Fibroblast of skin of left biceps (primary cell): Measurements from ENCODE around the gene TARS2.

ENCODE experiments used
- DNase-seq, 2 experiments: peaks; one replicate each; pipeline ENCODE4 v3.0.0-alpha.2; 2013; ENCODE audit warnings: low read depth in 2 of 2

The TARS2 gene, protein sequence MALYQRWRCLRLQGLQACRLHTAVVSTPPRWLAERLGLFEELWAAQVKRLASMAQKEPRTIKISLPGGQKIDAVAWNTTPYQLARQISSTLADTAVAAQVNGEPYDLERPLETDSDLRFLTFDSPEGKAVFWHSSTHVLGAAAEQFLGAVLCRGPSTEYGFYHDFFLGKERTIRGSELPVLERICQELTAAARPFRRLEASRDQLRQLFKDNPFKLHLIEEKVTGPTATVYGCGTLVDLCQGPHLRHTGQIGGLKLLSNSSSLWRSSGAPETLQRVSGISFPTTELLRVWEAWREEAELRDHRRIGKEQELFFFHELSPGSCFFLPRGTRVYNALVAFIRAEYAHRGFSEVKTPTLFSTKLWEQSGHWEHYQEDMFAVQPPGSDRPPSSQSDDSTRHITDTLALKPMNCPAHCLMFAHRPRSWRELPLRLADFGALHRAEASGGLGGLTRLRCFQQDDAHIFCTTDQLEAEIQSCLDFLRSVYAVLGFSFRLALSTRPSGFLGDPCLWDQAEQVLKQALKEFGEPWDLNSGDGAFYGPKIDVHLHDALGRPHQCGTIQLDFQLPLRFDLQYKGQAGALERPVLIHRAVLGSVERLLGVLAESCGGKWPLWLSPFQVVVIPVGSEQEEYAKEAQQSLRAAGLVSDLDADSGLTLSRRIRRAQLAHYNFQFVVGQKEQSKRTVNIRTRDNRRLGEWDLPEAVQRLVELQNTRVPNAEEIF

DNA sequence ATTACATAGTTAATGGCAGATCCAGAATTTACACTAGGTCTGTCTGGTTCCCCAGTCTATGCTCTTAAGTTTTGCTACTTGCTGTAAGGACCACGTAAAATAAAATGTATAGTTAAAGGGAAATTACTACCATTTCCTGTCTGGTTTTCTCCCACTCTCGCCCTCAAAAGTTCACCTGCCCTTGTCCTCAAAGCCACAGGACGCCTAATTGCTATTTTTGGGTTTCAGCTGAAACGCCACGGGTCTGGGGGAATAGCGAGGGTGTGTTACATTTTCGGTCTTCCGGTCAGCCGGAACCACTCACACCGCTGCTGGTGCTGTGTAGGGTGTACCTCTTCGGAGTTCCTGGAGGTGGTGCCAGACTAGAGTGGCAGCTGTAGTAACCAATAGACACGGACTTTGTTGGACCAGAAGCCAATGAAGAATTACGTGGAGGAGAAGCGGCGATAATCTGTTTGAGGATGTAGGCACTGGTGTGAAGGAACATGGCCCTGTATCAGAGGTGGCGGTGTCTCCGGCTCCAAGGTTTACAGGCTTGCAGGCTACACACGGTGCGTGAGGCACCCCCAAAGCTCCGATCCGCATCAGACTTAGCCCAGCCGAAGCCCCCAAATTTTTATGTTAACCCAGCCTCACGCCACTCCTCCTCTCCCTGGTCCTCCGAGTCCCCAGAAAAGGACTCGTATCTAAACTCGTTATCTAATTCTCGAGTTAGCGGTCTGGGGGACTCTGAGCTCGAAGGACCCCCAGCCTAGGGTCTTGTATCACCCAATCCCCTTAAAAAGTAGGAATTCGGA is at the start of gene TARS2:
Gene TARS2, plus strand, starts transcription at position 454 of the 797 bp plus-strand sequence. Its CDS starts 32 bp downstream, at position 486.
- peak; percentile 98 to 99 for DNase-seq

GRCh38 chr1:150441121-150441520 is 46.1 kb upstream of the TARS2 start:
- no peak for DNase-seq

- no peak for DNase-seq
Observed at GRCh38 chr1:150444232-150444631, 43.0 kb upstream of the TARS2 start.

DNA sequence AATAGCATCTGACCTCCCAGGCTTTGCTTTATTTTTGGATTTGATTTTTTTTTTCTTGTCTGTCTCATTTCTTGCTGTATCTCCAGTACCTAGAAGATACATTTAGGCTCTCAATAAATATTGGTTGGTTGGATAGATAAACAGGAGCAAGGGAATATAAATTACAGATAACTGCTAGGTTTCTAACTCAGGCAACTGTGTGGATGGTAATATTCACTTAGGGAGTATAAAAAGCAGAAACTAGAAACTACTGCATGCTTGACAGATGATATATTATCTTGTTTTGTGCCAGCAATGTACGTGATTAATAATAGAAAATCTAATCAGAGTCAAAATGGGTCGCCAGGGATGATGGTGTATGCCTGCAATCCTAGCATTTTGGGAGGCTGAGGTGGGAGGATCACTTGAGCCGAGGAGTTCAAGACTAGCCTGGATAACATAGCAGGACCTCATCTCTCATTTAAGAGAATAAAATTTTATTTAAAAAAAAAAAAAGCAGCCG is 31.0 kb upstream of the TARS2 start:
- no peak for DNase-seq

DNA sequence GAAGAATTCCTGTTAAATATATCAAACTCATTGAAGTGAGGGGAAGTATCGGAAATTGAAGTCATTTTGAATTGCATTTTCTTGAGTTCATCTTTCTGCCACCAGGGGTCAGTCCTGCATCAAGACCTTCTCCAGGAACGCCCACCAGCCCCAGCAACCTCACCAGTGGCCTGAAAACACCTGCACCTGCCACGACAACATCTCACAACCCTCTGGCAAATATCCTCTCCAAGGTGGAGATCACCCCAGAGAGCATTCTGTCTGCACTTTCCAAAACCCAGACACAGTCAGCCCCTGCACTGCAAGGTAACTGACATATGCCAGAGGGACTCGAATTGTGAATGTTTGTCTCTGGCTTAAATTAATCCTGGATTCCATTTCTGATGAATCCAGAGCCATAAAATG is 22.8 kb upstream of the TARS2 start:
- DNase-seq, result no peak

- no peak for DNase-seq
Observed at GRCh38 chr1:150466964-150467363, 20.3 kb upstream of the TARS2 start.

GRCh38 chr1:150469291-150469690 is 17.9 kb upstream of the TARS2 start:
- no peak for DNase-seq

GRCh38 chr1:150472601-150473200 is 14.5 kb upstream of the TARS2 start:
- DNase-seq, result no peak

GRCh38 chr1:150473659-150474058 is 13.6 kb upstream of the TARS2 start:
- no peak for DNase-seq

DNA sequence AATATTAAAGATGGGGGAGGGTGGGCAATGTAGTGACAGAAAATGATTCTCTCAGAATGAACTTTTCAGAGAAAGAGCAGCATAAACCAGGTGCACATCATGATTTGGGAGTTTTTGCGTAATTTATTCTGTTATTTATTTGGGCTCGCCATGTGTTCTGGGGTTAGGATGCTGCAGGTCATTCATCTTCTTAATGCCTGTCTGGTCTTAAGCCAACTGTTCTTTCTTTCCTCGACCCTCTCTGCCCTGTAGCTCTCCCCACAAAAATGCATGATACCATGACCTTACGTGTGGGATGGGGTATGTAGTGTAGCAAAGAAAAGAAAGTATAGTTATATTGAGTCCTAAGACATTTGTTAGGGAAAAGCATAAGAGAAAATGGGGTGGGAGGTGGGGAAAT is 12.3 kb upstream of the TARS2 start:
- DNase-seq, result no peak

- no peak for DNase-seq
Observed at GRCh38 chr1:150476754-150477153, 10.5 kb upstream of the TARS2 start.

DNA sequence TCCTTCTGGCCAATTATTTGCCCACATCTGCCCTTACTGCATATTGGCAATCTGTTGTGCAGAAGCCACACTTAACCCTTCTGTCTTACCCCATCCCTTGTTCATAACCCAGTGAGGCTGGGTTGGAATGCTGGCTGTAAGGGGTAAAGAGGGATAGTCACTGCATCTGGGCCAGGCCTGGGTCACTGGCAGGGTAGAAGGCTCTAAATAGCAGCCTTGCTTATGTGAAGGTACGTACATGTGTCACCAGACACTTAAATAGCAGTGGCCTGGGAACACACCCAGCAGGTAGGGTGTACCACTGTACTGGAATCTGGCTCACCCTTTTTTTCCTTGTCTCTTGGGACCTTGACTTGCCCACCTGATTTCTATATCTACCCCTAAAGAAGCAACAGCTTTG is 9.9 kb upstream of the TARS2 start:
- no peak for DNase-seq

DNA sequence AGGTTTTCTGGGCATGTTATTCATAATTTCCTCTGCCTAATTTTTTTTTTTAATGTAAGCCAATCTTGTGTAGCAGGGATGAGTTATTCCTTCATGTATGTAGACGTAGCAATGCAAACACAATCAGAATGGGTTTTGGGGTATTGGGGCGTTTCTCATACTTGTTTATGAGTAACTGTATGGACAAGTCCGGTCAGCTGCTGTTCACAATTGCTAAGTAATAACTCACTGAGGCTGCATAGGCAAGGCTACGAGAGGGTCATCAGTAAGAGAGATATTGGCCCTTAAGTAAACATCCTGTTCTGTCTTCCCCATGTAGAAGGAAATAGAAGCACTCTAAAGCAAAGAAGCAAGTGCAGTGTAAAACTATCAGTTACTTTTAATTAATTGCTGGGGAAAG is 9.5 kb upstream of the TARS2 start:
- no peak for DNase-seq

DNA sequence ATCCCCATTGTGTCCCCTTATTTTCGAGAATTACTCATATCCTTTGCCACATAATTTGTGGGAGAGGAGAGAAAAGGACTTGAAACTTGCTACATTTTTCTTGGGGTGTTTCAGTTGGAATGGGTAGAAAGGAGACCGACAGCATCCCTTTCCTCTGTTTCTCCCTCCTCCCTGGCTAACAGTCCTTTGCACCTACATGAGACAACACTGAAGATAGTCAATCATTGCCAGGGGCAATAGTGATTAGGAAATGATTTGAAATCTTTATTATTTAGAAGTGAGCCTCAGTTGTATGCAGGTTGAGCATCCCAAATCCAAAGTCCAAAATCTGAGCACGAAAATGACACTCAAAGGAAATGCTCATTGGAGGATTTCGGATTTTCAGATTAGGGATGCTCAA is 7.8 kb upstream of the TARS2 start:
- no peak for DNase-seq

DNA sequence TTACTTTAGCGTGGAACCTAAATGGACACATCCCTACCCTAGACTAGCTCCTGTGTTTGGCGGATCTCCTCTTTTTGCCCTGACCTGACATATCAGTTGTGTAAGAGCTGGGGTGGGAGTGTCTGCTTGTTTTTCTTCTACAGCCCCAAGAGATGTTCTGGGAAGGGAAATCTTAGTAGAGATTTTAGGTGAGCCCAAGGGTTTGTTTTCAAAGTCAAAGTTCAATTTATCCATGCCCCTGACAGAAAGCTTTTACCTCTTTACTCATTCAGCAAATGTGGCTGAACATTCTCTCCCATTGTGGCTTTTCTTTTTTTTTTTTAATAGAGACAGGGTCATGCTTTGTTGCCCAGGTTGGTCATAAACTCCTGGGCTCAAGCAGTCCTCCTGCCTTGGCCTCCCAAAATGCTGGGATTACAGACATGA is 7.3 kb upstream of the TARS2 start:
- no peak for DNase-seq

- DNase-seq, result no peak
Observed at GRCh38 chr1:150484431-150484830, 2.8 kb upstream of the TARS2 start.

- DNase-seq, result no peak
Observed at GRCh38 chr1:150484861-150485260, 2.4 kb upstream of the TARS2 start.

GRCh38 chr1:150487763-150488115 is 520 bp downstream of the TARS2 start:
- no peak for DNase-seq

DNA sequence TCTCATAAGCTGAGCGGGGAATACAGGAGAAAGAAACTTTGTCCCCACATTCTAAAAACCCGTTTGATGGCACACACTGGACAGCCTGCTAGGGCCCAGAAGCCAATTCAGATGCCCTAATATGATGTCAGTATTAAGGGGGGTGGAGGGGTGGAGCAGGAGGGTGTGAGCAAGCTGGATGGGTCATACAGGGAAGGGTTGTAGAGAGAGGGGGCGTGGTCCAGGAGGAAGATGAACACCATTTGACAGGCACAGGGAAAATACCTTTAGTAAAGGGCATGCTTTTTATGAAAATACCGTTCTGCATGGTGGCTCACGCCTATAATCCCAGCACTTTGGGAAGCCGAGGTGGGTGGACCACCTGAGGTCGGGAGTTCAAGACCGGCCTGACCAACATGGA is 6.0 kb downstream of the TARS2 start:
- DNase-seq, result no peak

DNA sequence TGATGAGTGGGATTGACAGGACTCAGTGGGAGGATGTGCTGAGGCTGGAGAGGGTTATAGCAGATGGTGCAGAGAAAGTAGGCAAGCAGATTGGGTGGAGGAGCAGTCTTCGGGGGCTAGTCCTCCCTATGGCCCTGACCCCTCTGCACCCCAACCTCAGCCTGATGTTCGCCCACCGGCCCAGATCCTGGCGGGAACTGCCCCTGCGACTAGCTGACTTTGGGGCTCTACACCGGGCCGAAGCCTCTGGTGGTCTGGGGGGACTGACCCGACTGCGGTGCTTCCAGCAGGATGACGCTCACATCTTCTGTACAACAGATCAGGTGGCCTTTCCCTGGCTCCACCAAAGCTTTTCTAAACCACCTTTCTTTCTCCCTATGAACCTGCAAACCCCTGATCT is 11.1 kb downstream of the TARS2 start:
- DNase-seq, result no peak

DNA sequence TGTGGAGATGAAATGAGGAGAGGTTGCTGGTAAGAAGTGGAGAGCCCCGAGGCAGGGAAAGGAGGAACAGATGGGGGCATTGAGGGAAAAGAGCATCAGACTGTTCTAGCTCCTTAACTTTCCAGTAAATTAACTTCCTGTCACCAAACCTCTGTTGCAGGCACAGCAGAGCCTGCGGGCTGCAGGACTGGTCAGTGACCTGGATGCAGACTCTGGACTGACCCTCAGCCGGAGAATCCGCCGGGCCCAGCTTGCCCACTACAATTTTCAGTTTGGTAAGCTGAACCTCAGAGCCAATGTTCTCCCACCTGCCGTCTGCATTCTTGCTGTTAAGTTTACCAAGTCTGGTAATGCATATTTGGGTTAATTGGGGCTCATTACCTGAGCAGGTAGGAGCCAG is 18.2 kb downstream of the TARS2 start:
- DNase-seq, result no peak
